H1 (cell line): ENCODE data around the gene CFAP100. TPM values are rescaled to one million over a fixed set of nuclear protein-coding genes. Genes with fewer than 3 reads are reported as not detected.

Source experiments
- CTCF ChIA-PET: fragments of 300-600 bp; sonication (Branson Sonifier 250); formaldehyde crosslinking; loops from one replicate; lab custom pipeline; 2021; ENCODE audit not compliant: partially characterized antibody; lab: Charles Lee
- POLR2A ChIA-PET: fragments of 300-600 bp; sonication (Branson Sonifier 250); formaldehyde crosslinking; loops from one replicate; lab custom pipeline; 2021; ENCODE audit warnings: inconsistent platforms; ENCODE audit not compliant: partially characterized antibody; lab: Charles Lee
- DNase-seq, 2 experiments: peaks; one replicate each; pipeline versions ENCODE4 v3.0.0 to v3.0.0-alpha.2; 2010 to 2022; ENCODE audit warnings: low spot score in 2 of 2, low read depth in 1 of 2, mixed read lengths in 1 of 2
- FAIRE-seq: peaks from 2 replicates; lab custom pipeline; 2011; peaks lifted over from hg19 to GRCh38; lab: Jason Lieb, UNC
- H2AFZ ChIP-seq: 2 replicates; pipeline ENCODE4 v1.8.1; 2012; ENCODE audit warnings: low read length, inconsistent platforms
- H2AK5ac ChIP-seq: 2 replicates; pipeline ENCODE4 v1.6.1; 2013; ENCODE audit warnings: low read depth, low read length
- H2BK120ac ChIP-seq: replicated peaks from 2 replicates; pipeline ENCODE3; 2013; ENCODE audit warnings: low read depth, low read length, inconsistent platforms
- H2BK12ac ChIP-seq: 2 replicates; pipeline ENCODE4 v1.6.1; 2013; ENCODE audit warnings: low read depth, low read length
- H2BK15ac ChIP-seq: 2 replicates; pipeline ENCODE4 v1.6.1; 2013; ENCODE audit warnings: low read length
- H2BK20ac ChIP-seq: 2 replicates; pipeline ENCODE4 v1.6.1; 2013; ENCODE audit warnings: low read length
- H2BK5ac ChIP-seq: 2 replicates; pipeline ENCODE4 v1.6.1; 2013; ENCODE audit warnings: low read depth, low read length
- H3K14ac ChIP-seq: 2 replicates; pipeline ENCODE4 v1.6.1; 2013; ENCODE audit warnings: inconsistent platforms; ENCODE audit not compliant: insufficient read length
- H3K18ac ChIP-seq: 2 replicates; pipeline ENCODE4 v1.6.1; 2013; ENCODE audit warnings: low read length; ENCODE audit errors: extremely low read depth
- H3K23ac ChIP-seq: 2 replicates; pipeline ENCODE4 v1.6.1; 2013; ENCODE audit warnings: inconsistent platforms; ENCODE audit not compliant: insufficient read length
- H3K23me2 ChIP-seq: 2 replicates; pipeline ENCODE4 v1.6.1; 2013; ENCODE audit warnings: low read depth, low read length
- H3K27ac ChIP-seq: 2 replicates; pipeline ENCODE4 v1.6.1; 2011; ENCODE audit warnings: low read depth, low read length, inconsistent platforms
- H3K27me3 ChIP-seq, 4 experiments: replicated peaks in 1 of 4; 1 replicate in 1 of 4; 2 replicates in 3 of 4; pipeline versions ENCODE4 v1.6.1 to v1.8.1; 2011 to 2013; ENCODE audit warnings: low read length in 3 of 4, mild to moderate bottlenecking in 3 of 4, inconsistent platforms in 2 of 4, mixed read lengths in 2 of 4, moderate library complexity in 1 of 4; ENCODE audit not compliant: control insufficient read depth in 3 of 4, insufficient read depth in 3 of 4; ENCODE audit errors: extremely low read depth in 1 of 4
- H3K36me3 ChIP-seq, 4 experiments: 2 replicates each; pipeline versions ENCODE4 v1.6.1 to v1.8.1; 2011 to 2013; ENCODE audit warnings: mild to moderate bottlenecking in 4 of 4, low read length in 3 of 4, moderate library complexity in 2 of 4, control low read depth in 1 of 4, inconsistent platforms in 1 of 4; ENCODE audit not compliant: insufficient read depth in 4 of 4, control insufficient read depth in 2 of 4
- H3K4ac ChIP-seq: replicated peaks from 2 replicates; pipeline ENCODE3; 2013; ENCODE audit warnings: low read length, low read depth, mixed read lengths, inconsistent platforms; ENCODE audit not compliant: insufficient read length
- H3K4me1 ChIP-seq, 4 experiments: replicated peaks in 1 of 4; 1 replicate in 1 of 4; 2 replicates in 3 of 4; pipeline versions ENCODE4 v1.6.1 to v1.8.1; 2011 to 2013; ENCODE audit warnings: low read length in 3 of 4, inconsistent platforms in 2 of 4, mixed read lengths in 1 of 4; ENCODE audit not compliant: insufficient read depth in 4 of 4, control insufficient read depth in 3 of 4
- H3K4me2 ChIP-seq, 2 experiments: 2 replicates each; pipeline versions ENCODE4 v1.6.1 to v1.8.1; 2011 to 2013; ENCODE audit warnings: low read depth in 2 of 2, low read length in 2 of 2, control low read depth in 1 of 2, inconsistent platforms in 1 of 2, mild to moderate bottlenecking in 1 of 2; ENCODE audit not compliant: insufficient read depth in 1 of 2
- H3K4me3 ChIP-seq, 4 experiments: fragments of 200-600, 300-600 bp in 1 of 4; sonication (generic), shearing (Covaris generic), sonication (Bioruptor Twin) in 1 of 4; 2 replicates each; pipeline versions ENCODE4 v1.5.1 to v1.8.1; 2011 to 2016; ENCODE audit warnings: low read length in 4 of 4, low read depth in 3 of 4, control low read depth in 2 of 4, inconsistent platforms in 2 of 4, mild to moderate bottlenecking in 2 of 4, mixed read lengths in 1 of 4, moderate library complexity in 1 of 4; ENCODE audit not compliant: insufficient read depth in 2 of 4; ENCODE audit errors: extremely low read depth in 1 of 4
- H3K56ac ChIP-seq: replicated peaks from 2 replicates; pipeline ENCODE3; 2013; ENCODE audit warnings: low read depth, mild to moderate bottlenecking, mixed read lengths, low read length, inconsistent platforms; ENCODE audit not compliant: insufficient read length
- H3K79me1 ChIP-seq: 2 replicates; pipeline ENCODE4 v1.6.1; 2013; ENCODE audit warnings: low read depth, low read length, control low read depth
- H3K79me2 ChIP-seq, 2 experiments: 2 replicates each; pipeline versions ENCODE4 v1.6.1 to v1.8.1; 2012 to 2013; ENCODE audit warnings: low read length in 2 of 2, mild to moderate bottlenecking in 2 of 2, inconsistent platforms in 1 of 2; ENCODE audit not compliant: insufficient read depth in 2 of 2, control insufficient read depth in 1 of 2
- H3K9ac ChIP-seq, 4 experiments: replicated peaks in 1 of 4; 1 replicate in 1 of 4; 2 replicates in 3 of 4; pipeline versions ENCODE4 v1.6.1 to v1.8.1; 2011 to 2013; ENCODE audit warnings: low read depth in 3 of 4, low read length in 3 of 4, control low read depth in 2 of 4, mild to moderate bottlenecking in 2 of 4, moderate library complexity in 2 of 4, inconsistent platforms in 1 of 4; ENCODE audit errors: extremely low read depth in 1 of 4
- H3K9me3 ChIP-seq, 2 experiments: 2 replicates each; pipeline versions ENCODE4 v1.6.1 to v1.8.1; 2012 to 2013; ENCODE audit warnings: mild to moderate bottlenecking in 2 of 2, moderate library complexity in 2 of 2, control low read depth in 1 of 2, inconsistent platforms in 1 of 2, low read depth in 1 of 2, low read length in 1 of 2, mixed read lengths in 1 of 2; ENCODE audit not compliant: insufficient read depth in 2 of 2
- H4K20me1 ChIP-seq, 2 experiments: replicated peaks in 1 of 2; 2 replicates each; pipeline versions ENCODE3 to v1.8.1; 2011 to 2013; ENCODE audit warnings: inconsistent platforms in 2 of 2, low read length in 2 of 2, mild to moderate bottlenecking in 1 of 2; ENCODE audit not compliant: insufficient read depth in 2 of 2, control insufficient read depth in 1 of 2
- H4K5ac ChIP-seq: 2 replicates; pipeline ENCODE4 v1.6.1; 2013; ENCODE audit warnings: low read length, low read depth, mixed read lengths, inconsistent platforms; ENCODE audit not compliant: insufficient read length
- H4K8ac ChIP-seq: 2 replicates; pipeline ENCODE4 v1.8.0; 2013; ENCODE audit warnings: mild to moderate bottlenecking, moderate library complexity, low read length, inconsistent platforms; ENCODE audit not compliant: insufficient read depth; ENCODE audit errors: extremely low read depth
- H4K91ac ChIP-seq: replicated peaks from 2 replicates; pipeline ENCODE3; 2013; ENCODE audit warnings: low read length, mixed read lengths, inconsistent platforms; ENCODE audit not compliant: insufficient read length
- KDM1A ChIP-seq: fragments of 200-600, 300-600 bp; sonication (generic); IDR thresholded peaks from 2 replicates; pipeline ENCODE4 v1.7.1; 2016; ENCODE audit warnings: mild to moderate bottlenecking, low read length, borderline replicate concordance
- WGBS, 2 experiments: shearing (Covaris generic) in 1 of 2; methylation state at CpG; one replicate each; pipeline versions ENCODE4 v1.1.6 to v1.1.7; 2013 to 2015; ENCODE audit warnings: low lambda C conversion rate in 2 of 2, mixed read lengths in 2 of 2, inconsistent platforms in 1 of 2, low coverage in 1 of 2, missing lambda C conversion rate in 1 of 2; ENCODE audit not compliant: insufficient replicate concordance in 2 of 2, insufficient coverage in 1 of 2, insufficient read length in 1 of 2; ENCODE audit errors: extremely low coverage in 1 of 2, missing lambda C conversion rate in 1 of 2; 5-methylcytosine and 5-hydroxymethylcytosine counted together
- polyA plus RNA-seq, 7 experiments: library from polyadenylated mRNA; depleted of rRNA in 3 of 7; stranded (reverse) in 5 of 7; unstranded in 2 of 7; fragments of >200 nt in 5 of 7; fragments of 200-250 nt in 2 of 7; gene quantifications; 1 replicate in 5 of 7; 2 replicates in 1 of 7; 4 replicates in 1 of 7; pipeline versions ENCODE4 v1.2.1 to v1.2.3, GENCODE V29; 2011 to 2013; ENCODE audit warnings: missing spikeins in 2 of 7, mixed read lengths in 2 of 7
- total RNA-seq: library from RNA; stranded (reverse); fragmentation: NEBNext Ultra II Directional; extraction: Animal tissue kit (Norgen Biotek cat#: 25700); gene quantifications from 2 replicates; pipeline ENCODE4 v1.2.1, GENCODE V29; 2021

Gene CFAP100
- total and polyA plus RNA-seq, 2 of the 8 experiments (the other 6 are each of a cell fraction or from before 2014, with no cell fraction given): 0.17 TPM; not detected in 1

- H3K79me1 ChIP-seq: no peaks in the 10 kb centered on the region
- TF ChIP-seq KDM1A: no peak
- peak overlapping the region; percentile 69; the same call in 1 of the 2 replicates for H2AK5ac ChIP-seq
- no peak overlapping the region for H2BK120ac ChIP-seq
- H4K91ac ChIP-seq: no peak overlapping the region
- H3K79me2 ChIP-seq: no peaks in the 10 kb centered on the region
- no peak overlapping the region for H2BK12ac ChIP-seq
- H3K27ac ChIP-seq: no peak overlapping the region
- WGBS, 2 experiments: 96% methylated on average over 6 of the region's 6 CpGs; no CpG with 5 or more reads in 1 of the 2 experiments
- H3K4me3 ChIP-seq: no peak overlapping the region
- no peak overlapping the region for H4K8ac ChIP-seq
- peaks cover 0 to 6% (median 1%) of the 10 kb centered on the region in 4 experiments; a peak in 3 of 7 replicates for H3K4me1 ChIP-seq
- H3K27me3 ChIP-seq: peaks cover 9 to 31% (median 29%) of the 10 kb centered on the region in 4 experiments
- no peak overlapping the region for H3K23ac ChIP-seq
- H3K56ac ChIP-seq: no peak overlapping the region
- CTCF ChIA-PET: interaction anchor here (0.6 to 3.1 kb wide), 12 partner anchors 8 to 319 kb away, joined by 3 to 11 read pairs (median 3); no protein-coding TSS in a partner anchor
- FAIRE-seq (no peak), DNase-seq (no peak)
- H3K9ac ChIP-seq: no peak overlapping the region
- POLR2A ChIA-PET: interaction anchor here (2.3 kb wide), 1 partner anchor 9 kb away, joined by 7 read pairs; no protein-coding TSS in a partner anchor
- H4K5ac ChIP-seq: no peak overlapping the region
- H2BK20ac ChIP-seq: no peak overlapping the region
- no peak overlapping the region for H3K4ac ChIP-seq
- H3K36me3 ChIP-seq: no peaks in the 10 kb centered on the region
- no peak overlapping the region for H2AFZ ChIP-seq
- no peaks in the 10 kb centered on the region for H3K9me3 ChIP-seq
- no peak overlapping the region for H2BK15ac ChIP-seq
- no peak overlapping the region for H3K14ac ChIP-seq
- H3K23me2 ChIP-seq: peaks cover 3% of the 10 kb centered on the region; the same call in 1 of the 2 replicates
- H4K20me1 ChIP-seq: no peaks in the 10 kb centered on the region
- no peak overlapping the region; the same call in 1 of the 2 replicates for H3K18ac ChIP-seq
- no peak overlapping the region; a peak in 1 of 4 replicates for H3K4me2 ChIP-seq
- H2BK5ac ChIP-seq: no peak overlapping the region
These were observed 1.3 kb downstream of the CFAP100 start for GRCh38 chr3:126395846-126396513.
